SK-N-MC (cell line): ENCODE measurements around the gene ERICH6.

Source experiments
- DNase-seq: peaks from one replicate; pipeline ENCODE4 v3.0.0-alpha.2; 2011; ENCODE audit warnings: low read depth, low spot score
- H3K27ac ChIP-seq: fragments of 200-600 bp; sonication (generic); 2 replicates; pipeline ENCODE4 v1.5.1; 2016; ENCODE audit warnings: mixed run types
- H3K36me3 ChIP-seq: fragments of 200-600 bp; sonication (generic); 2 replicates; pipeline ENCODE4 v1.6.1; 2017; ENCODE audit warnings: antibody characterized with exemption, low read length, mixed read lengths; ENCODE audit not compliant: insufficient read depth
- H3K4me3 ChIP-seq: fragments of 200-600 bp; sonication (generic); 2 replicates; pipeline ENCODE4 v1.5.1; 2016
- H3K9ac ChIP-seq: fragments of 200-600 bp; sonication (generic); 2 replicates; pipeline ENCODE4 v1.8.0; 2017; ENCODE audit warnings: mixed run types, mixed read lengths; ENCODE audit not compliant: insufficient read length
- H3K9me3 ChIP-seq: fragments of 200-600 bp; sonication (generic); 2 replicates; pipeline ENCODE4 v1.6.1; 2017; ENCODE audit warnings: low read depth, mild to moderate bottlenecking, antibody characterized with exemption, low read length, moderate library complexity, mixed read lengths
- EZH2 ChIP-seq: fragments of 200-600 bp; sonication (generic); IDR thresholded peaks from one replicate; pipeline ENCODE4 v1.6.1; 2017; ENCODE audit warnings: antibody characterized with exemption
- FOXP2 ChIP-seq: optimal IDR thresholded peaks from 2 replicates; pipeline ENCODE3; 2011; ENCODE audit warnings: mild to moderate bottlenecking, moderate library complexity; ENCODE audit not compliant: insufficient read depth; ENCODE audit errors: extremely low read length, control extremely low read depth
- POLR2AphosphoS5 ChIP-seq: IDR thresholded peaks from 2 replicates; pipeline ENCODE4 v1.6.1; 2012; ENCODE audit warnings: mild to moderate bottlenecking, low read depth, low read length, borderline replicate concordance

Gene ERICH6

DNA sequence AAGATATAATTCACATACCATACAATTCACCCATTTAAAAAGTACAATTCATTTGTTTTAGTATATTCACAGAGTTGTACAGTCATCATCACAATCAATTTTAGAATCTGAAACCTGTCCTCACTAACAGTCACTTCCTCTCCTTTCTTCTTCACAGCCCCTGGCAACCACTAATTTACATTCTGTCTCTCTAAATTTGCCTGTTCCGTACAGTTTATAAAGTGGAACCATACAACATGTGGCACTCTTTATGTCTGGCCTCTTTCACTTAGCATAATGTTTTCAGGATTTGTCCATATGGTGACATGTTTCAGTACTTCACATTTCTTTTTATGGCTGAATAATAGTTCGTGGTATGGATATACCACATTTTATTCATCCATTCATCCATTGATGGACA is 22.7 kb downstream of the ERICH6 start:
- H3K9me3 ChIP-seq: peaks cover 12% of the 10 kb centered on the region
- no peak overlapping the region for H3K9ac ChIP-seq
- TF ChIP-seq EZH2 (no peak), POLR2AphosphoS5 (no peak), FOXP2 (no peak)
- H3K27ac ChIP-seq: no peak overlapping the region
- H3K4me3 ChIP-seq: no peak overlapping the region
- H3K36me3 ChIP-seq: no peaks in the 10 kb centered on the region
- peak; percentile 39 for DNase-seq

- no peak for TF ChIP-seq FOXP2
- TF ChIP-seq POLR2AphosphoS5: no peak
- TF ChIP-seq EZH2: no peak
- H3K9ac ChIP-seq: no peak overlapping the region
- H3K36me3 ChIP-seq: no peaks in the 10 kb centered on the region
- no peak overlapping the region for H3K4me3 ChIP-seq
- H3K9me3 ChIP-seq: peaks cover 16% of the 10 kb centered on the region
- H3K27ac ChIP-seq: no peak overlapping the region
- no peak for DNase-seq
Measured at GRCh38 chr3:150680562-150680961, 23.2 kb downstream of the ERICH6 start.

GRCh38 chr3:150675587-150675986 is 28.1 kb downstream of the ERICH6 start:
- TF ChIP-seq POLR2AphosphoS5: no peak
- no peak for TF ChIP-seq FOXP2
- TF ChIP-seq EZH2: no peak
- Histone ChIP-seq H3K27ac (no peak overlapping the region), H3K9me3 (peaks cover 16% of the 10 kb centered on the region), H3K4me3 (no peak overlapping the region), H3K9ac (no peak overlapping the region), H3K36me3 (no peaks in the 10 kb centered on the region)
- DNase-seq: no peak

DNA sequence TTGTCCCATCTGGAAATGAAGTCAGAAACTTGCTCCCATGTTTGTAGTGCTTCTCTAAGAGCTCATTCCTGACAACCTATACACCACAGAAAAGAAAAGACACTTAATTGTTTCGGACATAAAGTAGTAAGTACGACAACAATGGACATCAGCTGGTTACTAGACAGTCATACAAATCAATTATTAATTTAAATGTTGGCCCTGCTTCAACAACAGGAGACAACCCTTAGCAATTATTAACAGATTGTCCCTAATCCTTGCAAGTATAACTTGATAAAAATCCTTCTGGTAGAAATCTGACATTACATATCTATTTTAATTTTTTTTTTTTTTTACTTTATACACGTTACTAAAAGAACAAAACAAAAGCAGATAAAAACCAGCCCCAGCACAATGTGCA is 29.8 kb downstream of the ERICH6 start:
- TF ChIP-seq EZH2 (no peak), POLR2AphosphoS5 (no peak), FOXP2 (no peak)
- H3K36me3 ChIP-seq: no peaks in the 10 kb centered on the region
- H3K27ac ChIP-seq: no peak overlapping the region
- H3K9ac ChIP-seq: no peak overlapping the region
- DNase-seq: no peak
- peaks cover 16% of the 10 kb centered on the region for H3K9me3 ChIP-seq
- H3K4me3 ChIP-seq: no peak overlapping the region

- no peak for DNase-seq
- H3K36me3 ChIP-seq: no peaks in the 10 kb centered on the region
- H3K9ac ChIP-seq: no peak overlapping the region
- H3K9me3 ChIP-seq: no peaks in the 10 kb centered on the region
- TF ChIP-seq POLR2AphosphoS5 (no peak), FOXP2 (no peak), EZH2 (no peak)
- no peak overlapping the region for H3K4me3 ChIP-seq
- no peak overlapping the region for H3K27ac ChIP-seq
Measured at GRCh38 chr3:150666167-150666566, 37.6 kb downstream of the ERICH6 start.

GRCh38 chr3:150663461-150663860 is 40.3 kb downstream of the ERICH6 start:
- Histone ChIP-seq H3K36me3 (no peaks in the 10 kb centered on the region), H3K9ac (no peak overlapping the region), H3K27ac (no peak overlapping the region), H3K4me3 (no peak overlapping the region), H3K9me3 (no peaks in the 10 kb centered on the region)
- TF ChIP-seq FOXP2: no peak
- no peak for TF ChIP-seq EZH2
- TF ChIP-seq POLR2AphosphoS5: no peak
- DNase-seq: no peak

GRCh38 chr3:150662410-150663200 is 41.1 kb downstream of the ERICH6 start:
- H3K36me3 ChIP-seq: no peaks in the 10 kb centered on the region
- H3K4me3 ChIP-seq: no peak overlapping the region
- TF ChIP-seq FOXP2 (no peak), EZH2 (no peak), POLR2AphosphoS5 (no peak)
- no peak overlapping the region for H3K9ac ChIP-seq
- DNase-seq: no peak
- no peak overlapping the region for H3K27ac ChIP-seq
- no peaks in the 10 kb centered on the region for H3K9me3 ChIP-seq

DNA sequence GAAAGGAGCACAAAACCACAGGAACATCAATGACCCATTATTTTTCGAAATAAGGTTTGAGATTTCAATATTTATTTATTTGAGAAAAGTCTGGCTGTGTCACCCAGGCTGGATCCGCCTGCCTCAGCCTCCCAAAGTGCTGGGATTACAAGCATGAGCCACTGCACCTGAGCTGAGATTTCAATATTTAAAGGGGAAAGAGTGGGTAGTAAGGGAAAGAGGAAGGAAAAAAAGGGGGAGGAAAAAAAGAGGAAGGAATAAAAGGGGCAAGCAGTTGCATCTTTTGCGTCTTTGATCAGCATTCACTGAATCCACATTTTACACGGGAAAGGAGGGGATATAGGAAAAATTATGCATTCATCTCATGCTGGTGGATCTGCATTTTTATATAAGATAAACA is 47.4 kb downstream of the ERICH6 start:
- H3K27ac ChIP-seq: no peak overlapping the region
- H3K4me3 ChIP-seq: no peak overlapping the region
- no peak for DNase-seq
- H3K9ac ChIP-seq: no peak overlapping the region
- H3K36me3 ChIP-seq: no peaks in the 10 kb centered on the region
- no peaks in the 10 kb centered on the region for H3K9me3 ChIP-seq
- no peak for TF ChIP-seq EZH2
- no peak for TF ChIP-seq FOXP2
- no peak for TF ChIP-seq POLR2AphosphoS5

- Histone ChIP-seq H3K9me3 (no peaks in the 10 kb centered on the region), H3K4me3 (no peak overlapping the region), H3K36me3 (no peaks in the 10 kb centered on the region), H3K27ac (no peak overlapping the region), H3K9ac (no peak overlapping the region)
- no peak for DNase-seq
- TF ChIP-seq FOXP2 (no peak), POLR2AphosphoS5 (no peak), EZH2 (no peak)
Measured at GRCh38 chr3:150653110-150653561, 50.6 kb downstream of the ERICH6 start.
